Tibial artery (tissue), 4 donors: ENCODE measurements around the gene MOAP1.

Source experiments
- DNase-seq, 2 donors: peaks; one replicate each; pipeline ENCODE4 v3.0.0-alpha.2; 2019
- H3K27ac ChIP-seq, 2 donors: fragments of 200-600 bp; sonication (generic) in 1 of 2; 1 replicate in 1 of 2; 2 replicates in 1 of 2; pipeline ENCODE4 v1.5.1; 2018 to 2019; ENCODE audit warnings: mild to moderate bottlenecking in 1 of 2
- H3K27me3 ChIP-seq, 2 donors: fragments of 200-600 bp; sonication (generic) in 1 of 2; one replicate each; pipeline versions ENCODE4 v1.5.1 to v1.6.0; 2016 to 2019
- H3K36me3 ChIP-seq, 3 donors: fragments of 200-600 bp; sonication (generic) in 2 of 3; one replicate each; pipeline ENCODE4 v1.5.1; 2016 to 2019; ENCODE audit warnings: mild to moderate bottlenecking in 2 of 3
- H3K4me1 ChIP-seq, 4 donors: fragments of 200-600 bp; sonication (generic) in 2 of 4; 1 replicate in 3 of 4; 2 replicates in 1 of 4; pipeline ENCODE4 v1.5.1; 2016 to 2019
- H3K4me3 ChIP-seq, 2 donors: fragments of 200-600 bp; sonication (generic) in 1 of 2; 1 replicate in 1 of 2; 2 replicates in 1 of 2; pipeline ENCODE4 v1.5.1; 2018 to 2019; ENCODE audit warnings: mild to moderate bottlenecking in 2 of 2
- H3K9me3 ChIP-seq, 3 donors: fragments of 200-600 bp; sonication (generic) in 1 of 3; one replicate each; pipeline ENCODE4 v1.5.1; 2016 to 2019
- intact Hi-C: fragments of 100-400 bp; cut with DNase I; formaldehyde crosslinking; loops from one replicate; pipeline ENCODE4 v1.15.0; 2023; ENCODE audit warnings: low total_unique reads
- TF ChIP-seq, protein P1 (sequence below), 2 experiments: fragments of 200-600 bp in 1 of 2; fragments of 450-650 bp in 1 of 2; IDR thresholded peaks; one replicate each; pipeline ENCODE4 v1.5.1; 2017 to 2019; ENCODE audit warnings: antibody characterized with exemption in 2 of 2, mild to moderate bottlenecking in 1 of 2, moderate library complexity in 1 of 2

Gene MOAP1

DNA sequence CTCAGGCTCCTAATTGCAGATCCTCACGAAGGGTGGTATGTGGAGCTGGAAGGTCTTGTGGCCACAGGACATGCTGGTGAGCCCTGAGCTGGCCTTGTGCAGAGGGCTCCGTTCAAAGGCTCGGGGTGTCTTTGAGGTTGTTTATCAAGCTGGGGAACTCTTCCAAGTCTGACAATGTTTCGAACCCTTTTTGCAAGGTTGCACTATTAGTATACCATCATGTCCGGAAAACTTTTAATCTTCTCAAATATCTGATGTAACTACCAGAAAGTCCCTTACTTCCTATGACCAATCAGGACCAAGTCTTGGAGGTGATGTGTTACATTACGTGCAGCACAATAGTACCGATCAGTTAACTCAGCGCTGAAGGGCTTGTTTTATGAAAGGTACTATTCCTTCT, 43.9 kb upstream of the MOAP1 start:
- Histone ChIP-seq H3K4me1 (peaks cover 0 to 16% (median 6%) of the 10 kb centered on the region in 4 donors), H3K9me3 (no peaks in the 10 kb centered on the region), H3K36me3 (peaks cover 30 to 60% (median 43%) of the 10 kb centered on the region in 3 donors), H3K27ac (no peak overlapping the region), H3K27me3 (no peaks in the 10 kb centered on the region), H3K4me3 (no peak overlapping the region)
- TF ChIP-seq, protein P1, sequence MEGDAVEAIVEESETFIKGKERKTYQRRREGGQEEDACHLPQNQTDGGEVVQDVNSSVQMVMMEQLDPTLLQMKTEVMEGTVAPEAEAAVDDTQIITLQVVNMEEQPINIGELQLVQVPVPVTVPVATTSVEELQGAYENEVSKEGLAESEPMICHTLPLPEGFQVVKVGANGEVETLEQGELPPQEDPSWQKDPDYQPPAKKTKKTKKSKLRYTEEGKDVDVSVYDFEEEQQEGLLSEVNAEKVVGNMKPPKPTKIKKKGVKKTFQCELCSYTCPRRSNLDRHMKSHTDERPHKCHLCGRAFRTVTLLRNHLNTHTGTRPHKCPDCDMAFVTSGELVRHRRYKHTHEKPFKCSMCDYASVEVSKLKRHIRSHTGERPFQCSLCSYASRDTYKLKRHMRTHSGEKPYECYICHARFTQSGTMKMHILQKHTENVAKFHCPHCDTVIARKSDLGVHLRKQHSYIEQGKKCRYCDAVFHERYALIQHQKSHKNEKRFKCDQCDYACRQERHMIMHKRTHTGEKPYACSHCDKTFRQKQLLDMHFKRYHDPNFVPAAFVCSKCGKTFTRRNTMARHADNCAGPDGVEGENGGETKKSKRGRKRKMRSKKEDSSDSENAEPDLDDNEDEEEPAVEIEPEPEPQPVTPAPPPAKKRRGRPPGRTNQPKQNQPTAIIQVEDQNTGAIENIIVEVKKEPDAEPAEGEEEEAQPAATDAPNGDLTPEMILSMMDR (IDR thresholded peaks at IDR 0.05): no peak
- intact Hi-C loops: no loop called here
- DNase-seq: no peak

DNA sequence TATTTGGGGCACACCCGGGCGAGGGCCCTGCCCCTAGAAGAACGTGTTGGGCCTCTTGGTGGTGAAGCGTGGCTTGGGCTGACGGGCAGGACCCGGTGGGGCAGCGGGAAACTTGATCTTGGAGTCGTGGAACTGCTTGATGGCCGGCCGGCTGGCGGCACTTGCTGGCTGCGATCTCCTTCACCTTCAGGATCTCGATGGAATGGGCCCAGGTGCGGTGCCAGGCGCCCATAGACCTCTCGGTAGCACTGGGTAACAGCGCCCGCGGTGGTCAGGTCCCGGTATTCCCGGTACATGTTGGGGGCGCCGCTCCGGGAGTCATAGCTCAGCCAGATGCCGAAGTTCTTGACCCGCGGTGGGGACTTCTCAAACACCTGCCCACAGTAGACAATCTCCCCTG, 38.9 kb upstream of the MOAP1 start:
- DNase-seq: no peak
- H3K36me3 ChIP-seq: peaks cover 69 to 98% (median 83%) of the 10 kb centered on the region in 3 donors
- intact Hi-C loops: no loop called here
- TF ChIP-seq, protein P1 (IDR thresholded peaks at IDR 0.05): no peak
- no peak overlapping the region for H3K4me3 ChIP-seq
- no peak overlapping the region for H3K27ac ChIP-seq
- H3K9me3 ChIP-seq: no peaks in the 10 kb centered on the region
- no peaks in the 10 kb centered on the region for H3K27me3 ChIP-seq
- no peaks in the 10 kb centered on the region for H3K4me1 ChIP-seq

DNA sequence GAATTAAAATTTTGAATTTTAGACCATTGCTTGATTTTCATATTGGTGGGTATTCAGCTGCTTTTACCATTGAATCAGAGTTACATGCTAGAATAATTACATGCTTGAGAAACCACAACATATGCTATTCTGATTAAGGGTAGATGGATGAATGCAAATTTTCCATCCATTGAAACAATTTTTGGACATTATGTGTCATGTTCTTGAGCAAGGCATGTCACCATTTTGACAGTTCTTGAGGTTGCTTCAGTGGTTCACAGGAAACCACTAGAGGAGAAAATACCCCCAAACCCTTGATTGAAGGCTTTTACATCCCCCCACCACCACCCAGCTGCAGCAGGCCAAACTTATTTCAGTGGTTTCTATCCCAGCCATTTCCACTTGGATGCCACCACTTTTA, 35.8 kb upstream of the MOAP1 start:
- intact Hi-C loops: no loop called here
- H3K9me3 ChIP-seq: no peaks in the 10 kb centered on the region
- H3K4me1 ChIP-seq: no peaks in the 10 kb centered on the region
- H3K4me3 ChIP-seq: no peak overlapping the region
- no peak for DNase-seq
- H3K27ac ChIP-seq: no peak overlapping the region
- TF ChIP-seq, protein P1 (IDR thresholded peaks at IDR 0.05): no peak
- H3K36me3 ChIP-seq: peaks cover 74 to 98% (median 86%) of the 10 kb centered on the region in 3 donors
- H3K27me3 ChIP-seq: no peaks in the 10 kb centered on the region

DNA sequence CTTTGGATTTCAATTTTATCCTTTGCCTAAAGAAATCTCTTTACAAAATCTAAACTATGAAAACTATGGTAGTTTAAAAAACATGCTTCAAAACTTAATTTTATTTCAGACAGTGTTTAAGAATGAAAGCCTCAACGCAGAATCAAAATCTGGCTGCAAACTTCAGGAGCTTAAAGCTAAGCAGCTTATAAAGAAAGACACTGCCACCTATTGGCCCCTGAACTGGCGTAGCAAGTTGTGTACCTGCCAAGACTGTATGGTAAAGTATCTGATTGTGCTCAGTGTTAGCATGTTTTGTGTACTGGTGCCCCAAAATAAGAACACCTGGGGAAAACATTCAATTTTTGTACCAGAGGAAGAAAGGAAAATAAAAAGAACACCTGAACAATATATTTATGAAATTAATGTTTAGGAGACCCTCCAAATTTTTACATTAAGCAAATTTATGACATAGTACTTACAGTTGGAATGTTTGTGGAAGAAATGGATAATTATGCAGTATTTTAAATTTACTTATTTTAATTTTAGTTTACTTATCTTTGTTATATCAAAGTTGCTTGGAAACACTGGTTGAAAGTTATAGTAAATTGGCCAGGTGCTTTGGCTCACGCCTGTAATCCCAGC, 34.5 kb upstream of the MOAP1 start:
- Histone ChIP-seq H3K9me3 (no peaks in the 10 kb centered on the region), H3K4me3 (no peak overlapping the region), H3K4me1 (no peaks in the 10 kb centered on the region), H3K36me3 (peaks cover 82 to 98% (median 87%) of the 10 kb centered on the region in 3 donors), H3K27ac (no peak overlapping the region), H3K27me3 (no peaks in the 10 kb centered on the region)
- TF ChIP-seq, protein P1 (IDR thresholded peaks at IDR 0.05): no peak
- intact Hi-C loops: no loop called here
- no peak for DNase-seq

DNA sequence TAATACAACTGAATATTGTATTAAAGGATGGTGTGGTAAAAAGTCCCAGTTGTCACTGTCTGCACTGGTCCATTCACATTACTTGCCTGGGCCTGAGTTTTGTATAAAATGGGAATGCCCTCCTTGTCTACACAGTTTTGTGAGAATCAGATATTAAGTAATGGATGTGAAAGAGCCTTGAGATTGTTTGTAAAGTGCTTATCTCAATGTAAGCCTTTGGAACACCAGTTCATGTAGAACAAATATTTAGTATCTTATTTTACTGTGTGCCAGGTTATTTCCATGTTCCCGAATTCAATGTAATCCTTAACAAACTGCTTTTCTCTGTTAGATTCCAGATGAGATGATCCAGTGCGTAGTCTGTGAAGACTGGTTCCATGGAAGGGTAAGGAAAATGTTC, 29.9 kb upstream of the MOAP1 start:
- DNase-seq: no peak
- Histone ChIP-seq H3K9me3 (no peaks in the 10 kb centered on the region), H3K36me3 (peaks cover 69 to 89% (median 73%) of the 10 kb centered on the region in 3 donors), H3K4me3 (no peak overlapping the region), H3K4me1 (peaks cover 0 to 1% (median 0%) of the 10 kb centered on the region in 4 donors), H3K27ac (no peak overlapping the region), H3K27me3 (no peaks in the 10 kb centered on the region)
- TF ChIP-seq, protein P1 (IDR thresholded peaks at IDR 0.05): no peak
- intact Hi-C loops: no loop called here
